GM19463 (cell line): ENCODE measurements around the gene CTPS1.

Experiments
- ATAC-seq: cut with Tn5 transposase; IDR thresholded peaks from one replicate; pipeline ENCODE4 v1.9.1; 2021; ENCODE audit warnings: mild to moderate bottlenecking, moderate library complexity; ENCODE audit not compliant: unreplicated experiment

The CTPS1 gene

GRCh38 chr1:40988280-40988679 lies 8.8 kb downstream of the CTPS1 start:
- ATAC-seq: no peak

DNA sequence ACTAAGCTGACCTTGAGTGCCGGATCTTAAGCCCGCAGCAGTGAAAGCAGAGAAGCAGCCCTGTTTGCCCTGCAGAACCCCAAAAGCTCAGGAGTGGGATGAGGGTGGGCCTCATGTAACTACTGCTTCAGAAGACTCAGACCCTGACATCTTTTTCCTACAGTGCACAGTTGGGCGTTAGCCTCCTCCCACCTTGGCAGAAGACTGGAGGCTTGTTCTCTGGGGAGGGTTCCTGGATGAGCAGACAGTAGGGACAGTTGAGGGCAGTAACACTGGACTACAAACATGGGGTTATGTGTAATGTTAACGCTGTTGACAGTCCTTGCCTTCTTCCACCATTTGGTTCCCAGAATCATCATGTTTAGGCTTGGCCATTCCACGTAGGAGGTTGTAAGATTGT lies 9.6 kb downstream of the CTPS1 start:
- no peak for ATAC-seq

- no peak for ATAC-seq
These were observed 17.6 kb downstream of the CTPS1 start for GRCh38 chr1:40997096-40997495.

GRCh38 chr1:40998668-40999067 lies 19.2 kb downstream of the CTPS1 start:
- ATAC-seq: no peak

DNA sequence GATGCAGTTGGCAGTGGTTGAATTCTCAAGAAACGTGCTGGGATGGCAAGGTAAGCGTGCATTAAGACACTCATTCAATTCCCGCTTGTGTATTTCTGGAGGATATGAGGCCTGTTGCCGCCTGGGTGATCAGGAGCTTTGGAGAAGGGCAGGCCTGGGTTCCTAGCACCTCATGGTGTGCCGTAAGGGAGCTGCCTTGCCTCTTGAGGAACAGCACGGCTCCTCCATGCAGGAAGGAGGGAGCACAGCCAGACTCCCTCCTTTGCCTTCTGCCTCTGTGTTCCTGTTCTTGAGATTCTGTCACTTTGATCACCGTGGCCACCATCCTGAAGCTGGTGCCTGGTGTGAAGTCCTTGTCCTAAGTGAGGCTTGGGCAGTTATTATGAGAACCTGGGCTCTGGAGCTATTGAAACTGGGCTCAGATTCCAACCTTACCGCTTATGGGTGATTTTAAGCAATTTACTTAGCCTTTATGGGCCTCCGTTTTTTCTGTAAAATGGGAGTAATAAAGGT lies 23.7 kb downstream of the CTPS1 start:
- ATAC-seq: no peak

DNA sequence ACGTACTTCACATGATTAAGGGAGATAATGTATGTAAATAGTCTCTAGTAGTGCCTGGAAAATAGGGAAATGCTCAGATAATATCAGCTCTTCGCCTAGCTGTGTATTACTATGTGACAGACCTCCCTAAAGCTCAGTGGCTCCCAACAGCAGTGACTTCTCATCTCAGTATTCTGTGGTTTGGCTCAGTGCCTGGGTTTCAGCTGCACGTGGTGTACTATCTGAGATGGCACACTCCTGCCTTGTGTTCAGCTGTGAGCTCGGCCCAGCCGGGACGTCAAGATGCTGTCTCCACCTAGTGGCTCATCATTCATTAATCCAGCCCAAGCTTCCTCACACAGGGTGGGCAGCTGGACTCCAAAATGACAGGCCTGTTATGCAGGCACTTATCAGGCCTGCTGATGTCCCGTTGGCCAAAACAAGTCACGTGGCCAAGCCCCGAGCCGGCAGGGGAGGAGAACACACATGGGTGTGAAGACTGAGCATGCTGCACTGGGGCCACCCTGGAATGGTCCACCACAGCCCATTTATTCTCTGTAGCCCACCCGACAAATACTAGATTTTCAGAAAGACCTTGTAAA lies 24.2 kb downstream of the CTPS1 start:
- peak; percentile 99 for ATAC-seq

DNA sequence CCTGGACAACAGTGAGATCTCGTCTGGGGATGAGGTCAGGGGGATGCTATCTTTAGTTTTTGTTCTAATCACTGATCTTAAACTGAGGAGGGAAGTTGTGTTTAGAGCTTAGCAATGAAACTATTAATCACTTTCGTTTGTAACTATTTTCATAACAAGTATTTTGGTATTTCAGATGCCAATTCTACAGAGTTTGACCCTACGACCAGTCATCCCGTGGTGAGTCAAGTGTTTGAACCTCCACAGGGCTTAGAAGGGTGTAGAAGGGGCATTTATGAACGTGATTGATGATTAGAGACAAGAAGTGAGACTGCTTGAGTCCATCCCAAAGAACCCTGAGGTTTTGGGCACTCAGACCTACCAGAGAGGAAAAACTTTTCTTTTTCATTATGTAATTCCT lies 26.4 kb downstream of the CTPS1 start:
- ATAC-seq: no peak

DNA sequence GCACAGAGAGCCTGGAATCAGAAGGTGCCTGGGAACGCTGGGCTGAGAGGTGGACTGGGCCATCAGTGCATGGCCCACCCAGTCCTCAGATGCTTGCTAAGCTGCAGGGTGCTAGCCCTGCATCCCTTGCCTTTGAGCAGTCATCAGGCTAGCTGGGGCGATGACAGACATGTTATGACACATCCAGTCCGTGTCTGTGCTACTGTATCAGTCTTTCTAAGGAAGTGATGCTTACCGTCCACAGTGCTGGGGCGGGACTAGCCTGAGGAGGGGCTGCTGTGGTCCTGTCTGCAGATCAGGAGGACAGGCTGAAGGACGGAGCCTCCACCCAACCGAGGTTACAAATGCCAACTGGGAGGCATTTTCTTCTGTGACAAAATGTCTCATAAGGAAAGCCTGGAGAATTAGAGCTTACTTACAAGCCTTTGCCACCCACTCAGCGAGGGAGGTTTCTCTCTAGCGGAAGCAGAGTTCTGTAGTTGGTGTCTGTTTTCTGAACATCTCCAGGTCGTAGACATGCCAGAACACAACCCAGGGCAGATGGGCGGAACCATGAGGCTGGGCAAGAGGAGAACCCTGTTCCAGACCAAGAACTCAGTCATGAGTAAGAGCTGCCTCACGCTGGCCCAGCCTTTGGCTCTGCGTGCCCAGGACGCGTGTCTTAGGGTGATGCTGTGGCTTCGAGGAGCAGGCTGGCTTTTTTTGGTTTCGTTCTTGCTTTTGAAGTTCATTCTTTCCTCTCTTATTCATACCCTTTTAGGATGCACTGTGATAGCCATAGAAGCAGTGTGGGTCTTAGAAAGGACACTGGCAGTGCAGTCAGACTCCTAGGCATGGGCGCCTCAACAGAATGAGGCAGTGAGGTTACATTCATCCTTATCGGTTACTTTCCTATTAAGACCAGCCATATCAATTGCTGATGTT lies 27.7 kb downstream of the CTPS1 start:
- ATAC-seq: no peak

- ATAC-seq: no peak
These were observed 30.0 kb downstream of the CTPS1 start for GRCh38 chr1:41009466-41009865.

GRCh38 chr1:41010345-41010744 lies 30.8 kb downstream of the CTPS1 start:
- ATAC-seq: no peak

DNA sequence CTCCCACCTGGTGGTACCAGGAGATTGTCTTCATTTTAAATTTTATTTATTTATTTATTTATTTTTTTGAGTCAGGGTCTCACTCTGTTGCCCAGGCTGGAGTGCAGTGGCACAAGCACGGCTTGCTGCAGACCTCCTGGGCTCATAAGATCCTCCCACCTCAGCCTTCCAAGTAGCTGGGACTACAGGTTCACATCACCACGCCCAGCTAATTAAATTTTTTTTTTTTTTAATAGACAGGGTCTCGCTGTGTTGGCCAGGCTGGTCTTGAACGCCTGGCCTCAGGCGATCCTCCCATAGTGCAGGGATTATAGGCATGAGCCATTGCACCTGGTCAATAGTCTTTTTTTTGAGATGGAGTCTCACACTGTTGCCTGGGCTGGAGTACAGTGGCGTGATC lies 33.5 kb downstream of the CTPS1 start:
- no peak for ATAC-seq

DNA sequence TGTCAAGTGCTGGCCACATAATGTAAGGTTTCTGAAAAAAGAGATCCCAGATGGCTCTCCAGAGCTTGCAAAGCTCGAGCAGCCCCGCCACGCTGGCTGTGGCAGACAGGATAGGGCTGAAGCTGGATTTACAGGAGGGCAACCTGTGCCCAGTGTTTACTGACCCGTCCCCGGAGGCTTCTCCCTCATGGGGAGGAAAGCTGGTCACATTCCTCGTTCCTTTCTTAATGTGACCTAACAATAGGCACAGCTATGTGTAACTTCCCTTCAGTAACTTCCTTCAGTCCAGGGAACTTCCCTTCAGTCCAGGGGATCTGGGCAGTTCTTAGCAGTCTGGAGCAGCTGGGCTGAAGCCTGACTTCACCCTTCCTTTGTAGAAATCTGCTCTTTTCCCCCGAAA lies 34.3 kb downstream of the CTPS1 start:
- no peak for ATAC-seq

GRCh38 chr1:41014871-41015270 lies 35.4 kb downstream of the CTPS1 start:
- no peak for ATAC-seq

DNA sequence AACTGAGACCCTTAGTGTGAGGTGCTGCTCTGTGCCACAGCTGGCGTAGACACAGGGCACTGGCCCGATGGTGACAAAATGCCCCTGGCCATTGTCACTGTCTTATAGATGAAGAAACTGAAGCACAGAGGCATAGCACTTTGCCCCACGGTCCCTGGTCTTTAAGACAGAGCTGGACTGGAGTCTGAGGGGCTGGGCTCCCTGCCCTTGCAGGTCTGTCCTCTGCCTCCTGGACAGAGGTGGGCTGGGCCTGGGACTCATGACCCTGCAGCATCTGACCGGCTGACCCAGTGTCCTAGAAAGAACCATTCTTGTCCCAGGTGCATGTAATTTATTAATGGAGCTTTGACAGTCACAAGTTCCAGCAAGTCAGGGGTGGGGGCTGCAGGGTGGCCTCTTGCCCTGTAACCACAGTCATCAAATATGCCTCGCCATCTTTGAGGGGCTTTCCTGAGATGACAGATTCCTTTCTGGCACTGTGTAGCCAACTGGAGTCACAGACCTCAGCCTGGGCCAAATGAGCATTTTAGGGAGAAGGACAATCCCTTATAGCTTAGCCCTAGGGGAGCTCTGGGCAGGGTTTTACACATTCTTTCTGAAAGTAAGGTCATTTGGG lies 35.9 kb downstream of the CTPS1 start:
- no peak for ATAC-seq

GRCh38 chr1:41015897-41016470 lies 36.5 kb downstream of the CTPS1 start:
- no peak for ATAC-seq

GRCh38 chr1:41017141-41018017 lies 37.9 kb downstream of the CTPS1 start:
- no peak for ATAC-seq

GRCh38 chr1:41018018-41018410 lies 38.5 kb downstream of the CTPS1 start:
- ATAC-seq: no peak

- no peak for ATAC-seq
These were observed 39.9 kb downstream of the CTPS1 start for GRCh38 chr1:41019353-41019745.

GRCh38 chr1:41020109-41020576 lies 40.6 kb downstream of the CTPS1 start:
- no peak for ATAC-seq

DNA sequence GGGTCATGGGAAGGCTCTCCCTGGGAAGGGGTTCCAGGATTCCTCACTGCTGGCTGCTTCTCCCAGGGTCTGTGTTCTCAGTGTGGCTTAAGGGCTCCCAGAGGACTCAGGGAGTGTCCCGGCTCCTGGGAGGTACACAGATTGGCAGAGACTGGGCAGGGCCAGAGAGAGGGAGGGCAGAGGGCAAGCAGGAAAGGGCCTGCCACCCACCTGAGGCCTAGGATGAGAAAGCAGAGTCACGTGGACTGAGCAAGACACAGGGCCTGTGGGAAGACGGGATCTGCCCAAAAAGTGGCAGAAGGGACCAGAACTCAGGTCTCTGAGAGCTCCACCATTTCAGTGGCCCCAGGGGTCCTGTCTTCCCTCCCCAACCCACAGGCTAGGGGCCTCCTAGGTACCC lies 41.2 kb downstream of the CTPS1 start:
- no peak for ATAC-seq
